Heart right ventricle (tissue), 16 donors: ENCODE measurements around the gene PKHD1. TPM values are rescaled to one million over a fixed set of nuclear protein-coding genes. Genes with fewer than 3 reads are reported as not detected.

Source experiments
- ATAC-seq, 8 donors: fragments of 200-7000 bp; cut with Tn5 transposase; one replicate each; pipeline ENCODE4 v1.9.1; 2020; ENCODE audit warnings: mild to moderate bottlenecking in 8 of 8, moderate library complexity in 8 of 8, moderate number of reproducible peaks in 1 of 8
- DNase-seq, 2 donors: peaks; one replicate each; pipeline ENCODE4 v3.0.0-alpha.2; 2020
- H3K27ac ChIP-seq, 10 donors: fragments of 200-600 bp; sonication (generic) in 2 of 10; one replicate each; pipeline versions ENCODE4 v1.5.0 to v1.8.0; 2020 to 2022; ENCODE audit warnings: mild to moderate bottlenecking in 3 of 10
- H3K27me3 ChIP-seq, 7 donors: fragments of 200-600 bp; one replicate each; pipeline ENCODE4 v1.8.0; 2021 to 2022; ENCODE audit warnings: mild to moderate bottlenecking in 2 of 7
- H3K36me3 ChIP-seq, 9 donors: fragments of 200-600 bp; sonication (generic) in 1 of 9; one replicate each; pipeline versions ENCODE4 v1.5.0 to v1.8.0; 2020 to 2022; ENCODE audit warnings: mild to moderate bottlenecking in 2 of 9
- H3K4me1 ChIP-seq, 9 donors: fragments of 200-600 bp; sonication (generic) in 1 of 9; one replicate each; pipeline versions ENCODE4 v1.5.0 to v1.8.0; 2020 to 2022; ENCODE audit warnings: mild to moderate bottlenecking in 4 of 9
- H3K4me3 ChIP-seq, 10 donors: fragments of 200-600 bp; sonication (generic) in 2 of 10; one replicate each; pipeline versions ENCODE4 v1.5.0 to v1.8.0; 2020 to 2022; ENCODE audit warnings: mild to moderate bottlenecking in 7 of 10, moderate library complexity in 2 of 10
- H3K9me3 ChIP-seq, 11 donors: fragments of 200-600 bp in 10 of 11; sonication (generic) in 2 of 11; one replicate each; pipeline versions ENCODE4 v1.5.0 to v1.8.0; 2013 to 2022; ENCODE audit warnings: mild to moderate bottlenecking in 2 of 11, control low read depth in 1 of 11, moderate library complexity in 1 of 11
- WGBS, 2 donors: extraction: QIAGEN DNeasy Blood & Tissue Kit; methylation state at CpG; one replicate each; pipeline ENCODE4 v1.1.7; 2013; ENCODE audit warnings: inconsistent platforms in 1 of 2; 5-methylcytosine and 5-hydroxymethylcytosine counted together
- intact Hi-C, 10 donors: fragments of 100-400 bp; cut with DNase I; formaldehyde crosslinking; loops; one replicate each; pipeline versions ENCODE4 v1.11.1 to v1.14.2; 2022
- polyA plus RNA-seq, 2 donors: library from polyadenylated mRNA; stranded (reverse); fragments of 200-250 nt; gene quantifications; one replicate each; pipeline ENCODE4 v1.2.3, GENCODE V29; 2013
- total RNA-seq, 10 donors: library from RNA; stranded (reverse); fragmentation: NEBNext Ultra II Directional in 3 of 10; extraction: Animal tissue kit (Norgen Biotek cat#: 25700) in 3 of 10; gene quantifications; one replicate each; pipeline versions ENCODE4 v1.2.1 to v1.2.4, GENCODE V29; 2021 to 2023
- TF ChIP-seq, protein P1 (sequence below), 9 donors: fragments of 200-600 bp; sonication (generic) in 2 of 9; IDR thresholded peaks; one replicate each; pipeline versions ENCODE4 v1.5.0 to v1.8.0; 2021 to 2022; ENCODE audit warnings: antibody characterized with exemption in 9 of 9, mild to moderate bottlenecking in 5 of 9, moderate library complexity in 1 of 9
- donor health status: Arrhythmogenic right ventricular cardiomyopathy.
- donor health status: ischemic (EF 13 %, LVEDD 7.1; RV severe dilation, severe dysfunction).
- donor health status: healthy with polysubstance abuse.
- donor health status: DM: no; HTN: yes; CAD: no.
- donor health status: DM: no; HTN: no; CAD: no.
- donor health status: ischemic (EF 25% LVEDD 6.9; RV normal size, moderate dysfunction).
- donor health status: ischemic (EF 25% LVEDD 5.7; RV mildly dilated, moderate dysfunction).
- donor health status: healthy.
- donor health status: DM: yes; HTN: yes; CAD: no.
- donor health status: Ischemic cardiomyopathy.
- donor health status: ischemic (EF 35%, LVEDD 5.7; RV mildly dilated, moderate dysfunction).
- donor health status: nonischemic (EF 11% LVEDD 7.7; RV severe dilation, severe dysfunction).
- donor health status: DM: yes; HTN: yes; CAD: no.
- donor health status: PGD.
- donor health status: ischemic (EF 29% LVEDD 5.4; RV normal size, mild dysfunction).
- donor health status: nonischemic (EF 23%, LVEDD 6.1; RV moderate dilation, normal function).

Gene PKHD1
- total and polyA plus RNA-seq, 12 donors, result under 0.01 to 0.07 (median 0.02) TPM; not detected in 7

DNA sequence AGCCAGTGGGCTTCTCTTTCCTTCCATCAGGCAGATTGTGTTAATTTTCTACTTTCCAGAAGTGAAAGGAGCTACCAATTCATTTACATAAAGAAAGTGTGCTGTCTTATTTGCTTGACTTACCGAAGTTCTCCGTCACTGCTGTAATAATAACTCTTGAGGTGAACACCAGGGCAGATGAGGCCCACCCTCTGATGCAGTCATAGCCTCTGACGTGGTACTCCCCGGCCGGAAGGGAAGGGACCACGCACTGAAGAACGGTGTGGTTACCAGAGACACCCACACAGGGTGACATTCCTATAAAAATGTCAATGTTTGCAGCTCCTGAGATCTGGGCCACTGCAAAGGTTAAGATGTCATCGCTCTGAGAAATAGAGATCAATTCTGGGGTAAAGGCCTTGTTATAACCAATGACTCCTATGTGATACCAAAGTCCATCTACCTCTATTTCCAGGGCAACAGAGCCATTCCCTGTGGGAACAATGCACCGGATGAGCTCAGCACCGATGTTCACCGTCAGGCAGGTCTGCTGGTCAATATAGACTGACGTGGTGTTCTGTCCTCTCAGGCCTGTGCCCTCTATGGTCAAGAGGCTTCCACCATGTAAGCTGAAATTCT lies 62.9 kb downstream of the PKHD1 start:
- no peak overlapping the region for H3K27ac ChIP-seq
- 86% methylated on average over 12 of the region's 12 CpGs for WGBS, 2 donors
- TF ChIP-seq, protein P1, sequence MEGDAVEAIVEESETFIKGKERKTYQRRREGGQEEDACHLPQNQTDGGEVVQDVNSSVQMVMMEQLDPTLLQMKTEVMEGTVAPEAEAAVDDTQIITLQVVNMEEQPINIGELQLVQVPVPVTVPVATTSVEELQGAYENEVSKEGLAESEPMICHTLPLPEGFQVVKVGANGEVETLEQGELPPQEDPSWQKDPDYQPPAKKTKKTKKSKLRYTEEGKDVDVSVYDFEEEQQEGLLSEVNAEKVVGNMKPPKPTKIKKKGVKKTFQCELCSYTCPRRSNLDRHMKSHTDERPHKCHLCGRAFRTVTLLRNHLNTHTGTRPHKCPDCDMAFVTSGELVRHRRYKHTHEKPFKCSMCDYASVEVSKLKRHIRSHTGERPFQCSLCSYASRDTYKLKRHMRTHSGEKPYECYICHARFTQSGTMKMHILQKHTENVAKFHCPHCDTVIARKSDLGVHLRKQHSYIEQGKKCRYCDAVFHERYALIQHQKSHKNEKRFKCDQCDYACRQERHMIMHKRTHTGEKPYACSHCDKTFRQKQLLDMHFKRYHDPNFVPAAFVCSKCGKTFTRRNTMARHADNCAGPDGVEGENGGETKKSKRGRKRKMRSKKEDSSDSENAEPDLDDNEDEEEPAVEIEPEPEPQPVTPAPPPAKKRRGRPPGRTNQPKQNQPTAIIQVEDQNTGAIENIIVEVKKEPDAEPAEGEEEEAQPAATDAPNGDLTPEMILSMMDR (IDR thresholded peaks at IDR 0.05), result no peak
- H3K4me3 ChIP-seq, result no peak overlapping the region
- no peaks in the 10 kb centered on the region for H3K36me3 ChIP-seq
- H3K4me1 ChIP-seq, result no peaks in the 10 kb centered on the region
- no peaks in the 10 kb centered on the region for H3K9me3 ChIP-seq
- ATAC-seq, result no peak
- H3K27me3 ChIP-seq, result peaks cover 0 to 25% (median 9%) of the 10 kb centered on the region in 7 donors
- intact Hi-C loops, result loop anchor here in 8 of 10 donors (5.0 to 10.0 kb wide), 3 partner anchors 170 to 1900 kb away; partner anchors contain the start of gene TFAP2B (in 3 of the 8)
- no peak for DNase-seq

DNA sequence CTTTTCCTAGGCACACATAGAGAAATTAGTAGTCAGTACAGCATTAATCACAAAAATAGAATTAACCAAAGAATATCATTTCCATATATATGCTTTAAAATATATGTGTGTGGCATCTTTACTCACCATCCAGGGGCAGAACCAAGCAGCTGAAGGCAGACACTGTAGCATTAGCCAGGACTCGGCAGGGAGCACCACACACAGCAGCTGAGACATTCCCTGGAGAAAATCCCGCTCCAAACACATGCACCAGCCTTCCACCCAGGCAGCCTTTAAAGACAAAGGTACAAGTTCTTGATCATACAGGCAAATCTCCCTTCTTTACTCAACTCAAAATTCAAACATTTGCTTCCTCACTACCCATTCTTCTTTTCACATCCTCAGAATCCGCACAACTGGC lies 64.7 kb downstream of the PKHD1 start:
- ATAC-seq, result no peak
- TF ChIP-seq, protein P1 (IDR thresholded peaks at IDR 0.05), result no peak
- Histone ChIP-seq H3K27me3 (peaks cover 0 to 32% (median 5%) of the 10 kb centered on the region in 7 donors), H3K9me3 (no peaks in the 10 kb centered on the region), H3K4me1 (no peaks in the 10 kb centered on the region), H3K36me3 (no peaks in the 10 kb centered on the region), H3K4me3 (no peak overlapping the region), H3K27ac (no peak overlapping the region)
- no peak for DNase-seq
- 53 to 67% methylated on average over 3 of the region's 3 CpGs for WGBS, 2 donors
- intact Hi-C loops, result loop anchor here in 8 of 10 donors (5.0 to 10.0 kb wide), 3 partner anchors 168 to 1898 kb away; partner anchors contain the start of gene TFAP2B (in 3 of the 8)

DNA sequence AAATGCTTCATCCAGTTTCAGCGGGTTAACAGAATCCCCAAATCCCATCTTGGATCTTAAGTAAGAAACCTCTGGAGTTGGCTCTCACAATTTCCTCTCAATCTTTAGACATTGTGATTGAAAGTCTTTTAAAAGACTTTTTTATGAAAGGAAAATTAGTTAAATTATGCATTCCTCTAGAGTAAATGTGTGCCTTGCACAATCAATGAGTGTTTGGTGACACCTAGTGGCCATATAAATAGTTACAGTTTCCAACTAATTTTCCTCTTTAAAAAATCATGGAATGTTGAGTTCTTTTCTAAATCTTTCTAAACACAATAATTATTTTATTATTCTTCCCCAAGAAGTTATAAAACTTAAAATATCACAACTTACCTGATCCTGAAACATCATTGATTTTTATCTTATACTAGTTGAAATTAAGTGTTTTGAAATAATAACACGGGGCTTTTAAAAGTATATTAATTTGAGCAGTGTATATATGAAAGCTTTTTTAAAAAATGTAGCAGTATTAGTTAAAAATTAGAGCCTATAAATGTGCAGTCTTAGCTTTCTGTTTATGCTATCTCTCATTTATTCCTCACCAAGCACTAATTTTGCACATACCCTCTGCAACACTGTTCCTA lies 66.4 kb downstream of the PKHD1 start:
- intact Hi-C loops, result loop anchor here in 8 of 10 donors (2.0 to 10.0 kb wide), 5 partner anchors 166 to 1896 kb away; partner anchors contain the start of gene TFAP2B (in 3 of the 8)
- H3K27ac ChIP-seq, result no peak overlapping the region
- peaks cover 0 to 29% (median 5%) of the 10 kb centered on the region in 7 donors for H3K27me3 ChIP-seq
- H3K9me3 ChIP-seq, result no peaks in the 10 kb centered on the region
- TF ChIP-seq, protein P1 (IDR thresholded peaks at IDR 0.05), result peak; percentile 59 to 85 (median 79)
- DNase-seq, result no peak
- WGBS, 2 donors, result 89 to 94% methylated on average over 2 of the region's 2 CpGs
- no peak overlapping the region for H3K4me3 ChIP-seq
- no peaks in the 10 kb centered on the region for H3K4me1 ChIP-seq
- H3K36me3 ChIP-seq, result no peaks in the 10 kb centered on the region
- no peak for ATAC-seq

DNA sequence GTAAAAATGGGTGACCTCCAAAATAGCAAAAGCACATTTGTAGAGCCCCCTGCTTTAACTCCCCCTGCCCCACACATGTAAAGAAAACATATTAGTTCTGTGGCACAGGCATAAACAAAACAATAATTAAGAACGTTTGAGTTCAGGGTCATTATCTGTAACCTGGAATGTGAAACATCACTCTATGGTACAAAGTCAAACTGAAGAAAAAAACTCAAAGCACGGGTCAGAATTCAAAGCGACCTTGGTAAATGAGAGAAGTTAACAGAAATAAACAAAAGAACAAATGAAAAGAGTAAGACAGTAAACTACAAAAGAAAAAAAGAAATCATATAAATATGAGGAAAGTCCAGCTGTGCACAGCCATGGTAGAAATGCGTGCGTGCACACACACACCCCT lies 67.5 kb downstream of the PKHD1 start:
- H3K4me1 ChIP-seq, result no peaks in the 10 kb centered on the region
- peaks cover 0 to 22% (median 5%) of the 10 kb centered on the region in 7 donors for H3K27me3 ChIP-seq
- no peak overlapping the region for H3K4me3 ChIP-seq
- H3K9me3 ChIP-seq, result no peaks in the 10 kb centered on the region
- WGBS, 2 donors, result 53 to 57% methylated on average over 5 of the region's 5 CpGs
- TF ChIP-seq, protein P1 (IDR thresholded peaks at IDR 0.05), result no peak
- no peak overlapping the region for H3K27ac ChIP-seq
- DNase-seq (no peak), ATAC-seq (no peak)
- H3K36me3 ChIP-seq, result no peaks in the 10 kb centered on the region
- intact Hi-C loops, result loop anchor here in 9 of 10 donors (2.0 to 10.0 kb wide), 6 partner anchors 165 to 1895 kb away; partner anchors contain the start of gene TFAP2B (in 4 of the 9)
